ENCODE measurements around the gene ELK4.

Gene ELK4

DNA sequence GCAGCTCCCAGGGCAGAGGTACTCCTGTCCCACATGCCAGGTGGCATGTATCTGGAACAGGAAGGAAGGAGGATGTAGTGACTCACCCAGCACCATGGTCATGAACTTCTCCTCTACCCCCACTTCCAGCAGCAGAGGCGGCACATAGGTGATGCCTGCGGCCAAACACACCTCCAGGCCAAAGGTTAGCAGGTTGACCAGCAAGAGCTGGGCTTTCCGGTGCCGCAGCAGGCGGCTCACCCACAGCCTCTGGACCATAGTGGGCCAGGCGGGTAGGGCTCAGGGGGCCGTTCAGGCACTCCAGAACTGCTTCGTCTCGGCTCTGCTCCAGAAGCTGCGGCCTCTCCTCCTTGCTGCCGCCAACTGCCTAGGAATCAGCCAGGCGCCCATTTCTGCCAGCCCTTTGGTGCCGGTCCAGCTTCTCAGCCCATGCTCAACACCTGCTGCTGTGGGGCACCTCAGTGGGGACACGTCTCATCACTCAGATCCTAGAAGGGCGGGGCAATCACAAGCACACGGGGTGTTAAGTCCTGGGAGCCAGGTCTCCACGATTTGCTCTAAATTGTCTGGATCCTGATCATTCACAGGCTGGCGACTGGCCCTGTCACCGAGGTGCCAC is 32.7 kb upstream of the ELK4 start:
- Histone ChIP-seq H3K9ac (ENCODE audit: low read depth in 1 of 2, low read length in 2 of 2) (peak overlapping the region; percentile 14 to 65), H3K4me3 (ENCODE audit: low read length in 2 of 2) (peak overlapping the region; percentile 4 to 24), H3K36me3 (ENCODE audit: control insufficient read depth in 2 of 2, insufficient read depth in 2 of 2, low read length in 2 of 2) (peaks cover 0 to 9% of the 10 kb centered on the region in 2 donors), H3K27ac (ENCODE audit: low read depth in 2 of 2, low read length in 2 of 2) (peak overlapping the region; percentile 83 to 87), H3K9me3 (ENCODE audit: control insufficient read depth in 2 of 2, low read length in 2 of 2) (no peaks in the 10 kb centered on the region), H3K27me3 (ENCODE audit: control insufficient read depth in 2 of 2, insufficient read depth in 2 of 2, low read length in 2 of 2) (no peaks in the 10 kb centered on the region), H3K4me1 (ENCODE audit: control insufficient read depth in 2 of 2, insufficient read depth in 2 of 2, low read length in 2 of 2) (peaks cover 49 to 64% of the 10 kb centered on the region in 2 donors)

DNA sequence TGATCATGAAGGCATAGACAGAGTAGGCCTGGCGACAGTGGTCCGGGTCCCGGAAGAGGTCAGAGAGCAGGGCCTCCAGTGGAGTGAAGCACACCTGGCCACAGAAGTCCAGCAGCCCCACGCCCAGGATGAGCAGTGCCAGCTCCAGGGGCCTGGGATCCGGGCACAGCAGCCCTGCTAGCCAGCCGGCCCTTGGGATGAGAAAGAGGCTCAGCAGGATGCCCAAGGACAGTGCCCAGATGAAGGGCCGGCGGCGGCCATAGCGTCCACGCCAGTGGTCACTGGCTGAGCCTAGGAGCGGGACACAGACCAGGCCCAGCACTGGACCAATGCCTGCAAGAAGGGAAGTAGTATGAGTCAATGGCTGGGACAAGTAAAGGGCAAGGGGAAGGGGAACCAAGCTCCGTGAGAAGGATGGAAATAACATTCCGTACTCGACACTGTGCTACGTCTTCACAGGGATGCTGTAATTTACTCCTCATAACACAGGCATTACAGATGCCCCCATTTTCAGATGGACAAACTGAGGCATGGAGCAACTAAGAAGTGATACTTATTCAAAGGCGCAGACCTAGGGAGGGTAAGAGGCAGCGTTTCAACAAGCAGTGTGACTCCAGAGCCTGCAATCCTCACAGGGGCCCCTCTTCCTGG is 31.6 kb upstream of the ELK4 start:
- peaks cover 42 to 53% of the 10 kb centered on the region in 2 donors for H3K4me1 ChIP-seq (ENCODE audit: control insufficient read depth in 2 of 2, insufficient read depth in 2 of 2, low read length in 2 of 2)
- no peaks in the 10 kb centered on the region for H3K27me3 ChIP-seq (ENCODE audit: control insufficient read depth in 2 of 2, insufficient read depth in 2 of 2, low read length in 2 of 2)
- peaks cover 2 to 9% of the 10 kb centered on the region in 2 donors for H3K36me3 ChIP-seq (ENCODE audit: control insufficient read depth in 2 of 2, insufficient read depth in 2 of 2, low read length in 2 of 2)
- no peaks in the 10 kb centered on the region for H3K9me3 ChIP-seq (ENCODE audit: control insufficient read depth in 2 of 2, low read length in 2 of 2)
- H3K27ac ChIP-seq (ENCODE audit: low read depth in 2 of 2, low read length in 2 of 2), result peak overlapping the region in 1 of 2 donors; percentile 11
- H3K4me3 ChIP-seq (ENCODE audit: low read length in 2 of 2), result no peak overlapping the region
- peak overlapping the region in 1 of 2 donors; percentile 7 for H3K9ac ChIP-seq (ENCODE audit: low read depth in 1 of 2, low read length in 2 of 2)

DNA sequence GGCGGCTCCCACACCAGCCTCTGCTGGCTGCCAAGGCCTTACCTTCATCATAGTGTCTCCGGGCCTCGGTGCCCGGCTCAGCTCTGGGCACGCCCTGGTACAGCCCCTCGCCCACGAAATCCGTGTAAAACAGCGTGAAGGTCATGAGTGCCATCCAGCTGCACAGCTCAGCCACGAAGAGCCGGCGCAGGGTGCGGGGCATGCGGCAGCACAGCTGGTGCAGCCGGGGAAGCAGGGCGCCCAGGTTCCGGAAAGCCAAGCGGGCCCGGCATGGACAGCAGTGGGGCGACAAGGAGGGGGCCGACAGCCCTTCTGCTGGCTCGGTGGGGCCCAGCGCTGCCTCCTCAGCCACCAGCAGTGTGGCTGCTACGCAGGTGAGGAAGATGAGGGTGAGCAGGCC is 31.0 kb upstream of the ELK4 start:
- no peak overlapping the region for H3K4me3 ChIP-seq (ENCODE audit: low read length in 2 of 2)
- no peak overlapping the region for H3K9ac ChIP-seq (ENCODE audit: low read depth in 1 of 2, low read length in 2 of 2)
- peaks cover 2 to 9% of the 10 kb centered on the region in 2 donors for H3K36me3 ChIP-seq (ENCODE audit: control insufficient read depth in 2 of 2, insufficient read depth in 2 of 2, low read length in 2 of 2)
- H3K4me1 ChIP-seq (ENCODE audit: control insufficient read depth in 2 of 2, insufficient read depth in 2 of 2, low read length in 2 of 2), result peaks cover 36 to 47% of the 10 kb centered on the region in 2 donors
- no peak overlapping the region for H3K27ac ChIP-seq (ENCODE audit: low read depth in 2 of 2, low read length in 2 of 2)
- H3K9me3 ChIP-seq (ENCODE audit: control insufficient read depth in 2 of 2, low read length in 2 of 2), result no peaks in the 10 kb centered on the region
- H3K27me3 ChIP-seq (ENCODE audit: control insufficient read depth in 2 of 2, insufficient read depth in 2 of 2, low read length in 2 of 2), result no peaks in the 10 kb centered on the region

DNA sequence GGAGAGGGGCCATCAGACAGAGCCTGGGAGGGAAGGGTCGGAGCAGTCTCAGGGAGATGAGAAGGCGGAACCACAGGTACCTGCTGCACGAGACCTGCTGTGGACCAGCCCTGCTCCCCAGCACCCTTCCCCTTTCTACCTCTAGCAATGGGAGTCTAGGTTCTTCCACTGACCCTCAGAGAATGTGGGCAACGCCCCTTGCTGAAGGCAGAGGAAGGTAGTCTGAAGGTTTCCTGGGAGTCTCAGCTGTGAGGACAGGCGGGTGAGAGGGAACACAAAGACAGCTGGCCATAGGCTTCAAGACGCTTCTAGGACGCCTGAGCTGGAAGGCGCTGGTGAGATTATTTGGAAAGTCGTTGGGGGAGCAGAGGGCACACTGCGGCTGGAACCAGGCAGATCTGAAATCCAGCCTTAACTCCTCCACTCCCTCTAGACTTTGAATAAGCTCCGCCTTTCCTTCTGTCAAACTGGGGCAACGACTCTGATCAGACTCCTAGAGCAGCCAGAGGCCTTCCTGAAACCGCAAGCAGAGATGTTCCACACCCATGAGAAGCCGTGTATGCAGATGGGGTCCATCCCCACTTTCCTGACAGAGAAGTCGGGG is 30.4 kb upstream of the ELK4 start:
- H3K9me3 ChIP-seq (ENCODE audit: control insufficient read depth in 2 of 2, low read length in 2 of 2), result no peaks in the 10 kb centered on the region
- no peak overlapping the region for H3K27ac ChIP-seq (ENCODE audit: low read depth in 2 of 2, low read length in 2 of 2)
- peaks cover 34 to 44% of the 10 kb centered on the region in 2 donors for H3K4me1 ChIP-seq (ENCODE audit: control insufficient read depth in 2 of 2, insufficient read depth in 2 of 2, low read length in 2 of 2)
- H3K27me3 ChIP-seq (ENCODE audit: control insufficient read depth in 2 of 2, insufficient read depth in 2 of 2, low read length in 2 of 2), result no peaks in the 10 kb centered on the region
- H3K9ac ChIP-seq (ENCODE audit: low read depth in 1 of 2, low read length in 2 of 2), result no peak overlapping the region
- H3K4me3 ChIP-seq (ENCODE audit: low read length in 2 of 2), result no peak overlapping the region
- H3K36me3 ChIP-seq (ENCODE audit: control insufficient read depth in 2 of 2, insufficient read depth in 2 of 2, low read length in 2 of 2), result peaks cover 2 to 9% of the 10 kb centered on the region in 2 donors

DNA sequence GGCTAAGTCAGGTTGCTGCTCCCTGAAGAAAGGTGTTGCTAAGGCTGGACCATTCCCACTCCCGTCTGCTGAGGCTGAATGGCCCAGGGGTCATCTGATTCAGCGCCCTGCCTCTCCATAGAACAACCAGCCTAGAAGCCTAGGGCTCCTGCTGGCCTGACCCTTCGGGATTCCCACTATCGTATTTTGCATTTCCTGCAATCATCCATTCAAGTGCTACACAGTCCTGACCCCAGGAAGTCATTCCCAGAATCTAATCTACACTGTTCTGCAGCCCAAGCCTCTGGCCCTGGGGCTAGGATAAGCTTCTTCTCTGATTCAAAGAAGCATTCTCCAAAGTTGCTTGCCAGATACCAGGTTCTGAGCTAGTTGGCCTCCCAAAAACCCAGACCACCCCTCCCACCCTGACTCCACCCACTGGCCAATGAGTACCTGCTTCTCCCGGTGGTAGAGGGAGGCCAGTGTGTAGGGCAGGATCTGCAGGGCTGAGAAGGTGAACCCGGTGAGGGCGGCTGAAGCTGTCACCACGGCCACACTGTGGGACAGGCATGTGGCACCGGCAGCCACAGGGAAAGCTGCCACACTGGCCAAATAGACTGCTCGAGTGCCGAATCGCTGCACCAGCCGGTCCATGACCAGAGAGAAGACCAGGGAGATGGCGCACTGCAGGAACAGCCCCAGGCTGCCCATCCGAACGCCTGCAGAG is 29.8 kb upstream of the ELK4 start:
- Histone ChIP-seq H3K9ac (ENCODE audit: low read depth in 1 of 2, low read length in 2 of 2) (no peak overlapping the region), H3K9me3 (ENCODE audit: control insufficient read depth in 2 of 2, low read length in 2 of 2) (no peaks in the 10 kb centered on the region), H3K27me3 (ENCODE audit: control insufficient read depth in 2 of 2, insufficient read depth in 2 of 2, low read length in 2 of 2) (no peaks in the 10 kb centered on the region), H3K36me3 (ENCODE audit: control insufficient read depth in 2 of 2, insufficient read depth in 2 of 2, low read length in 2 of 2) (peaks cover 2 to 9% of the 10 kb centered on the region in 2 donors), H3K27ac (ENCODE audit: low read depth in 2 of 2, low read length in 2 of 2) (no peak overlapping the region), H3K4me1 (ENCODE audit: control insufficient read depth in 2 of 2, insufficient read depth in 2 of 2, low read length in 2 of 2) (peaks cover 27 to 37% of the 10 kb centered on the region in 2 donors), H3K4me3 (ENCODE audit: low read length in 2 of 2) (no peak overlapping the region)

DNA sequence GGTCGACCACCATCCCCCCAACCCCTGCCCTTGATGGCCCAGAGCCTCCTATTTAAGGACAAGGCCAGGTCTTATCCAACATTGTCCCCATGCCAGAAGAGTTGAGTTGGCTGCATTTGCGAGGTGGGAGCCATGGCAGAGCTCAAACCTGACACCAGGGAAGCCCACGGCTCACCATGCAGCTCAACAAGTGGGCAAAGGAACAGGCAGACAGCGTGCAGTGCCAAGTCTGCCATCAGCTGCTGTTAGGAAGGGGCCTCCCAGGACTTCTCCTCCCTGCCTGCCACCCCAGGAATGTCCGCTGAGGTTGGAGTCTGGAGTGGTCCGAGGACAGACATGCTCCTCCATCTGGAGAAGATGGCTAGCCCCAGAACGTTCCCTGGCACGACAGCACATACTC is 28.6 kb upstream of the ELK4 start:
- H3K9ac ChIP-seq (ENCODE audit: low read depth in 1 of 2, low read length in 2 of 2), result no peak overlapping the region
- H3K36me3 ChIP-seq (ENCODE audit: control insufficient read depth in 2 of 2, insufficient read depth in 2 of 2, low read length in 2 of 2), result peaks cover 2 to 9% of the 10 kb centered on the region in 2 donors
- no peaks in the 10 kb centered on the region for H3K9me3 ChIP-seq (ENCODE audit: control insufficient read depth in 2 of 2, low read length in 2 of 2)
- no peak overlapping the region for H3K4me3 ChIP-seq (ENCODE audit: low read length in 2 of 2)
- H3K27me3 ChIP-seq (ENCODE audit: control insufficient read depth in 2 of 2, insufficient read depth in 2 of 2, low read length in 2 of 2), result no peaks in the 10 kb centered on the region
- H3K27ac ChIP-seq (ENCODE audit: low read depth in 2 of 2, low read length in 2 of 2), result no peak overlapping the region
- peaks cover 17 to 25% of the 10 kb centered on the region in 2 donors for H3K4me1 ChIP-seq (ENCODE audit: control insufficient read depth in 2 of 2, insufficient read depth in 2 of 2, low read length in 2 of 2)

DNA sequence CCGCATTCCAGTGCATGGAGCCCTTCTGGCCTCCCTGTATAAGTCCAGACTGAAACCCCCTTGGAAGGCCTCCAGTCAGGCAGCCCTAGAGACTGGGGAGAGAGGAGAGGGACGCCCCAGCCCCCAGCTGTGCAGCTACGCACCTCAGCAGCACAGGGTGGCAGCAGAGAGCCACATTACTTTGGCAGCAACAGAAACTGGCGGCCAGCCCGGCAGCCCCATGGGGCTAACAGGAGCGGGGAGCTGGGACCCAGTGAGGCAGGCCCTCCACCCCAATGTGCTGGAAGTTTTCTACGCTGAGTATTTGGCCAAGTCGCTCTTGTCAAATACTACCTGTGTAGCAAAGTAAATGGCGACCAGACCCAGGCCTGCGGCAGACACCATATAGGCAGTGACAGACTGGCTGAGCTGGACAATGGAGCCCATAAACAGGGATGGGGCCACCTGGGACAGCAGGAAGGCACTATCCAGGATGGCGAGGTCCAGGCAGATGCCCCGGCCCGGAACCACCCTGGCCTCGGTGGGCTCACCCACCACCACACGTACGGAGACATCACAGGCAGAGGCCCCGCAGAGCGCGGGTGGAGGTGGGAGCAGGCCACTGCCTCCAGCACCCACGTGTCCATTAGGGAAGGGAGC is 27.3 kb upstream of the ELK4 start:
- no peaks in the 10 kb centered on the region for H3K9me3 ChIP-seq (ENCODE audit: control insufficient read depth in 2 of 2, low read length in 2 of 2)
- H3K27me3 ChIP-seq (ENCODE audit: control insufficient read depth in 2 of 2, insufficient read depth in 2 of 2, low read length in 2 of 2), result no peaks in the 10 kb centered on the region
- peaks cover 2 to 9% of the 10 kb centered on the region in 2 donors for H3K36me3 ChIP-seq (ENCODE audit: control insufficient read depth in 2 of 2, insufficient read depth in 2 of 2, low read length in 2 of 2)
- H3K9ac ChIP-seq (ENCODE audit: low read depth in 1 of 2, low read length in 2 of 2), result peak overlapping the region in 1 of 2 donors; percentile 11
- no peak overlapping the region for H3K4me3 ChIP-seq (ENCODE audit: low read length in 2 of 2)
- H3K4me1 ChIP-seq (ENCODE audit: control insufficient read depth in 2 of 2, insufficient read depth in 2 of 2, low read length in 2 of 2), result peaks cover 4 to 12% of the 10 kb centered on the region in 2 donors
- no peak overlapping the region for H3K27ac ChIP-seq (ENCODE audit: low read depth in 2 of 2, low read length in 2 of 2)

DNA sequence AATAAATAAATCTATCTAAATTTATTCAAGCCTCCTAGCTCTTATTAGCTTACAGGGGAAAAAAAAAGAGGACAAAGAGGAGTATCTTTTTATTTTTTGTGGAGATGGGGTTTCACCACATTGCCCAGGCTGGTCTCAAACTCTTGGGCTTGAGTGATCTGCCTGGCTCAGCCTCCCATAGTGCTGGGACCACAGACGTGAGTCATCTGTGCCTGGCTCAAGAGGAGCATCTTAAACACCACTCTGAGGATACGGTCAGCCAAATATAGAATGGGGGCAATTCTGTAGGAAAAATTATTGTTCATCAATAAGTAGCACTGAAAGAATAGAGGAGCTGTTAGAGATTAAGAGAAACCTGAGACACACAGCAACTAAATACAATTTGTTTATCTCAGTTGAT is 24.4 kb upstream of the ELK4 start:
- Histone ChIP-seq H3K36me3 (ENCODE audit: control insufficient read depth in 2 of 2, insufficient read depth in 2 of 2, low read length in 2 of 2) (peaks cover 0 to 2% of the 10 kb centered on the region in 2 donors), H3K4me1 (ENCODE audit: control insufficient read depth in 2 of 2, insufficient read depth in 2 of 2, low read length in 2 of 2) (peaks cover 0 to 2% of the 10 kb centered on the region in 2 donors), H3K27me3 (ENCODE audit: control insufficient read depth in 2 of 2, insufficient read depth in 2 of 2, low read length in 2 of 2) (no peaks in the 10 kb centered on the region), H3K27ac (ENCODE audit: low read depth in 2 of 2, low read length in 2 of 2) (no peak overlapping the region), H3K4me3 (ENCODE audit: low read length in 2 of 2) (no peak overlapping the region), H3K9me3 (ENCODE audit: control insufficient read depth in 2 of 2, low read length in 2 of 2) (no peaks in the 10 kb centered on the region), H3K9ac (ENCODE audit: low read depth in 1 of 2, low read length in 2 of 2) (no peak overlapping the region)

DNA sequence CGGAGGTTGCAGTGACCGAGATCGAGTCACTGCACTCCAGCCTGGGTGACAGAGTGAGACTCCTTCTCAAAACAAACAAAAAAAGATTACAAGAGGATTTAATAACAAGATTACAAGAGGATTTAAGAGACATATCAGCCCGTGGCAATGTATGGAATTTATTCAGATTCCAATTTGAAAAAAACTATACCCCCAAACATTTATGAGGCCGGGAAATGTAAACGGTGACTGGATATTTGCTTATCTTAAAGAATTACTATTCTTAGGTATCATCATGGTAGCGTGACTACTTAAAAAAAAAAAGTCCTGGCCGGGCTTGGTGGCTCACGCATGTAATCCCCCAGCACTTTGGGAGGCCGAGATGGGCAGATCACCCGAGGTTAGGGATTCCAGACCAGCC is 21.2 kb upstream of the ELK4 start:
- Histone ChIP-seq H3K4me3 (ENCODE audit: low read length in 2 of 2) (no peak overlapping the region), H3K9ac (ENCODE audit: low read depth in 1 of 2, low read length in 2 of 2) (no peak overlapping the region), H3K36me3 (ENCODE audit: control insufficient read depth in 2 of 2, insufficient read depth in 2 of 2, low read length in 2 of 2) (no peaks in the 10 kb centered on the region), H3K27ac (ENCODE audit: low read depth in 2 of 2, low read length in 2 of 2) (no peak overlapping the region), H3K4me1 (ENCODE audit: control insufficient read depth in 2 of 2, insufficient read depth in 2 of 2, low read length in 2 of 2) (no peaks in the 10 kb centered on the region), H3K9me3 (ENCODE audit: control insufficient read depth in 2 of 2, low read length in 2 of 2) (no peaks in the 10 kb centered on the region), H3K27me3 (ENCODE audit: control insufficient read depth in 2 of 2, insufficient read depth in 2 of 2, low read length in 2 of 2) (no peaks in the 10 kb centered on the region)
